T-helper 9 cell (primary cell): ENCODE data around the gene EHBP1.

Experiments used
- DNase-seq: peaks from one replicate; pipeline ENCODE4 v3.0.0-alpha.2; 2020

Gene EHBP1

GRCh38 chr2:62785810-62786597, 80.5 kb downstream of the EHBP1 start:
- DNase-seq: no peak

GRCh38 chr2:62787386-62787785, 81.9 kb downstream of the EHBP1 start:
- no peak for DNase-seq

- DNase-seq: no peak
These were observed 84.0 kb downstream of the EHBP1 start for GRCh38 chr2:62789518-62789917.

- DNase-seq: no peak
These were observed 84.4 kb downstream of the EHBP1 start for GRCh38 chr2:62789918-62790317.

- DNase-seq: no peak
These were observed 86.9 kb downstream of the EHBP1 start for GRCh38 chr2:62792408-62792807.

GRCh38 chr2:62793213-62793612, 87.7 kb downstream of the EHBP1 start:
- no peak for DNase-seq

DNA sequence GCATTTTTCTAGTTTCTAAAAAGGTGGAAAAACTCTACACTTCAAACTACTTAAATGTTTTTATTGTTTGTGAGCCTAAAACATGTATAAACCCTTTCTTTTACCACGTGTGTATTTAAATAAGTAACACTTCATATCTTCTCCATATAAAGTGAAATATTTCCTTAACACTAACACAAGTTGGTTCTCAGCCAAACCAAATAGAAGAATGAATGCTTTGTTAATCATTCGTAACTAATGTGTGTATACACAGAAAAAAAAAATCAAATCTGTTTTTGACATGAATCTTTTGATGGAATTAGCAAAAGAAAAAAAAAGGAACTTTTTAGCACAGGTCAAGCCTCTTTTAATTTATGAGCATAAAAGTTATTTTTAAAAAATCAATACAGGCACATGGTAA, 89.3 kb downstream of the EHBP1 start:
- no peak for DNase-seq

- no peak for DNase-seq
These were observed 89.8 kb downstream of the EHBP1 start for GRCh38 chr2:62795341-62795740.

- DNase-seq: no peak
These were observed 91.6 kb downstream of the EHBP1 start for GRCh38 chr2:62797107-62797506.

DNA sequence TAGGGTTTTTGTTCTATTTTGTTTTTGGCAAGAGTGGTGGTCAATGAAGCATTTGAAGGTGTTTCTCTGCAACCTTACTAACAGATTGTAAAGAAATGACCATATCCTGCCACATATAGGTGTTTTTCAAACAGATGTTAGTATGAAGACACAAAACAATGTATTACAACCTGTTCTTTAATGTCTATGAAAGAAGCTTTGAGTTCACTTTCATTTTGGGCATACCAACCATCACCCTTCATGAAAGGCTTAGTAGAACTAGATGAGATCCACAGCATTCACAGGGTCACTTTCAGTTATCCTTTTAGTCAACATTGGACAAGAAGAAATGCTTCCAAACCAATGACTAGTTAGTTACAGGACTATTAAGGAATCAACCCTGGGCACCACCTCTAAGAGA, 95.1 kb downstream of the EHBP1 start:
- DNase-seq: no peak

DNA sequence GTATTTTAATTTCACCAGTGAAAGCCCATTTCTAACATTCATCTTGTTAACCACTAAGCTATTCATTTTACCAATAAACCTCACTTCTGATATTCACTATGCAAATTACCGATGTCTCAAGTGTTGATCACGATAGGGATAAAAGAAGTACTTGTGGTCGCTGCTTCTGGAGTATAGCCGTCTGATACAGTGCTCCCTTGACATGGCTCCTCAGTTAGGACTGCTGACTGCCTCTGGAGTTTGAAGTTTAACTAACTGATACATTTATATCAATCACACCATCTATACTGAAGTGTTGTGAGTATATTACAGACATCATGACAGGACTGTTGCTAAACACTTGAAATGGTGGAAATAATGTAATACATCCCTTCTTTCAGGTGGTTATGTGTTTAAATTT, 95.6 kb downstream of the EHBP1 start:
- DNase-seq: no peak

- no peak for DNase-seq
These were observed 96.5 kb downstream of the EHBP1 start for GRCh38 chr2:62801814-62802523.

DNA sequence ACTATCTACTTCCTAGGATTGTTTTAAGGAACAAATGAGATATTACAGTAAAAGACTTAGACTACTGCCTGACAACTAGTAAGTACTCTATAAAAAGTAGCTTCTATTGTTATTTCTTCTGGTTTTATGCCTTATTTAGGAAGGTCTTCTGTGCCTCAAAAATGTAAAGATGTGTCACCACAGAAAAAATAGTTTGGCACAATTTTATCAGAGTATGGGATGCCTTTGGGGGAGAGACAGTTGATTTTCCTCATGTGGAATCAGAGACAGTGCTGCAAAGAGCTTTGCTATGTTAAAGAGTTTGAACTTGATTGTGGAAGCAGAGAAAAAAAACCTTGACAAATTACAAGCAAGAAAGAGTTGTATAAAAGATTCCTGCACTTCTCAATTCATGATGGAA, 98.4 kb downstream of the EHBP1 start:
- DNase-seq: no peak

DNA sequence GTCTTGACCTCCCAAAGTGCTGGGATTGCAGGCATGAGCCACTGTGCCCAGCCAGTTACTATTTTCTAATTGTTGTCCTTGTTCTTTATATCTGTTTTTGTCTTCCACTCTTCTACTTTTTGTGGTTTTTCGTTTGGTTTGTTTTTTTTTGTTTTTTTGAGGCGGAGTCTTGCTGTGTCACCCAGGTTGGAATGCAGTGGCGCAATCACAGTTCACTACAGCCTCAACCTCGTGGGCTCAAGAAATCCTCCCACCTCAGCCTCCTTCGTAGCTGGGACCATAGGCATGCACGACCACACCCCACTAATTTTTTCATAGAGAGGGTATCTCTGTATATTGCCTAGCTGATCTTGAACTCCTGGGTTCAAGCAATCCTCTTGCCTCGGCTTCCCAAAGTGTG, 100.7 kb downstream of the EHBP1 start:
- no peak for DNase-seq

DNA sequence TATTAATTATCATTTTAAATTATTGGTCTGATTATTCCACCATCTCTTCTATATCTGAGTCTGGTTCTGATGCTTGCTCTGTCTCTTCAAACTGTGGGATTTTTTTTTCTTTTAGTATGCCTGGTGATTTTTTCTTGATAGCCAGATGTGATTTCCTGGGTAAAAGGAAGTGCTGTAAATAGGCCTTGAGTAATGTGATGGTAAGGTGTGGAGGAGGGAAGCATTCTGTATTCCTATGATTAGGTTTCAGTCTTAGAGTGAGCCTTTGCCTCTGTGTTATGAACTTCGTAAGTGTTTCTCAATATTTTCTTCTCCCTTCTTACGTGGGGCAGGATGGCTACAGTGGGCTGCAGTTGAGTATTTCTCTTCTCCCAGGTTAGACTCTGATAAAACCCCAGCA, 103.0 kb downstream of the EHBP1 start:
- no peak for DNase-seq

GRCh38 chr2:62811086-62811485, 105.6 kb downstream of the EHBP1 start:
- DNase-seq: no peak

GRCh38 chr2:62811972-62812371, 106.5 kb downstream of the EHBP1 start:
- DNase-seq: no peak

DNA sequence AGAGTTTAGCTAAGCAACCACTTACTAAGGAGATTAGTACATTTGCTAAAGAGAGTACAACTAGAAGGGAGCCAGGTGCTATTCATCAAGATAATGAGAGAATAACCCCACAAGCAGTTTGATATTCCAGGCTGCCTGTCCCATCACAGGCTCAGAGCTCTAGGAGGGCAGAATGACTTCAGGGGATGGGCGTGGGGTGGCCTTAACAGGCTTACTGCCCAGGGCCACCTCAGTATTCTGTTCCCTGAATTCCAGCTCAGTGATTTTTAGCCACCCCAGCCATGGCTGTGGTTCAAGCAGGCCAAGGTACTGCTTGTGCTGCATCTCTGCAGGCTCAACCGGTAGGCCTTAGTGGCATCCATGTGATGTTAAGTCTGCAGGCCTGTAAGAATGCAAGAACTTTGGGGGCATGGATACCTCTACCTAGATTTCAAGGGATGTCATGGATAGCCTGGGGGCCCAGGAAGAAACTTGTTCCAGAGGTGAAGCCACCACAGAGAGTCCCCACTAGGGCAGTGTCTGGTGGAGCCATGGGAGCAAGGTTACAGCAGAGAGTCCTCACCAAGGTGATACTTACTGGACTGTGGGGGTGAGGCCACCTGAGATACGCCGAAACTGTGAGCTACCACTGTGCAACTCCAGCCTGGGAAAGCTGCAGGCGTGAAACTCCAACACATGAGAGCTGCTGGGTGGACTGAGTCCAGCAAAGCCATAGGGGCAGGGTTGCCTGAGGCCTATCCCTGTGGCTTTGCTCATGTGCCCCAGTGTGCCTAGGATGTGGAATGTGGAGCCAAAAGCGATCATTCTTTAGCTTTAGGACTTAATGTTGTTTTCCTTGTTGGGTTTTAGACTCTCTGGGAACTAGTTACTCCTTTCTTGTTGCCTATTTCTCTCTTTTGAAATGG, 107.7 kb downstream of the EHBP1 start:
- DNase-seq: no peak

GRCh38 chr2:62814123-62814522, 108.6 kb downstream of the EHBP1 start:
- no peak for DNase-seq

- DNase-seq: no peak
These were observed 111.8 kb downstream of the EHBP1 start for GRCh38 chr2:62817348-62817747.

GRCh38 chr2:62817995-62818713, 112.6 kb downstream of the EHBP1 start:
- DNase-seq: no peak

DNA sequence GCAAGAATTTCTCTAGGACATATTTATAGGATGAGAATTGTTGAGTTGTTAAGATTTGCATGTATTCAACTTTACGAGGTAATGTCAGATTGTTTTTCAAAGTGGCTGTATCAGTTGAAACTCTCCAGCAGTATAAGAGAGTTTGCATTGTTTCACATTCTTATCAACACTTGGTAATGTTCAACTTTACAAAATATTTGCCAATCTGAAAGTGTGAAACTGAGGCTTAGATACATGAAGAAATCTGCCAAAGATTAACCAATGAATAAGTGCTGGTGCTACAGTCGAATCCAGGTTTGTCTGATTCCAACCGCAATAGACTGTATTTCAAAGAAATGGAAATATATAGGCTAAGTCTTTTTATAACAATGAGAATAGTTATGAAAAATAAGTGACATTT, 117.0 kb downstream of the EHBP1 start:
- no peak for DNase-seq

GRCh38 chr2:62824388-62824787, 118.9 kb downstream of the EHBP1 start:
- no peak for DNase-seq
